WTC11 (cell line): ENCODE measurements around the gene NME4. TPM values are rescaled to one million over a fixed set of nuclear protein-coding genes. Genes with fewer than 3 reads are reported as not detected.

Experiments used
- ATAC-seq: fragments of 200-7000 bp; cut with Tn5 transposase; 2 replicates; pipeline ENCODE4 v1.10.0; 2021; ENCODE audit warnings: mild to moderate bottlenecking, moderate library complexity
- CTCF ChIA-PET: fragments of 300-600 bp; sonication (Branson Sonifier 250); formaldehyde crosslinking; loops from one replicate; lab custom pipeline; 2021; ENCODE audit warnings: antibody characterized with exemption; lab: Charles Lee
- POLR2A ChIA-PET: fragments of 350-600 bp; sonication (Branson Sonifier 250); formaldehyde crosslinking; loops from one replicate; lab custom pipeline; 2021; ENCODE audit warnings: antibody characterized with exemption; lab: Charles Lee
- DNase-seq: peaks from one replicate; pipeline ENCODE4 v3.0.0; 2021; ENCODE audit warnings: low spot score
- H3K27ac Mint-ChIP-seq: 2 replicates; pipeline ENCODE4 v1.8.0; 2021; ENCODE audit warnings: mixed read lengths
- H3K27me3 Mint-ChIP-seq: 2 replicates; pipeline ENCODE4 v1.8.0; 2021; ENCODE audit warnings: low read depth, mild to moderate bottlenecking, moderate library complexity, mixed read lengths
- H3K36me3 Mint-ChIP-seq: 2 replicates; pipeline ENCODE4 v1.8.0; 2021; ENCODE audit warnings: mixed read lengths
- H3K4me1 Mint-ChIP-seq: 2 replicates; pipeline ENCODE4 v1.8.0; 2022; ENCODE audit warnings: mixed read lengths
- H3K4me3 Mint-ChIP-seq: 2 replicates; pipeline ENCODE4 v1.8.0; 2021; ENCODE audit warnings: mild to moderate bottlenecking, moderate library complexity, mixed read lengths
- H3K9me3 Mint-ChIP-seq: 2 replicates; pipeline ENCODE4 v1.8.0; 2021; ENCODE audit warnings: mixed read lengths
- AFF4 ChIP-seq: sonication (generic); formaldehyde crosslinking; IDR thresholded peaks from 2 replicates; pipeline ENCODE4 v1.8.1; 2023; ENCODE audit warnings: mild to moderate bottlenecking, missing genetic modification reagents, borderline replicate concordance
- AR ChIP-seq: fragments of 250-450 bp; sonication (Bioruptor Pico); IDR thresholded peaks from 2 replicates; pipeline ENCODE4 v1.9.0; 2021; ENCODE audit warnings: mild to moderate bottlenecking
- CBFB ChIP-seq: sonication (generic); formaldehyde crosslinking; IDR thresholded peaks from 2 replicates; pipeline ENCODE4 v1.8.1; 2022; ENCODE audit warnings: mild to moderate bottlenecking, low read depth, missing genetic modification reagents
- CTCF ChIP-seq: fragments of 200-600 bp; IDR thresholded peaks from 2 replicates; pipeline ENCODE4 v1.8.0; 2022; ENCODE audit warnings: antibody characterized with exemption
- ETV6 ChIP-seq: sonication (generic); formaldehyde crosslinking; IDR thresholded peaks from 2 replicates; pipeline ENCODE4 v1.8.1; 2022; ENCODE audit warnings: mild to moderate bottlenecking, missing genetic modification reagents
- FOXP1 ChIP-seq: sonication (generic); formaldehyde crosslinking; IDR thresholded peaks from 2 replicates; pipeline ENCODE4 v1.8.0; 2022; ENCODE audit warnings: missing genetic modification reagents, mild to moderate bottlenecking, moderate library complexity, borderline replicate concordance
- SP1 ChIP-seq: sonication (generic); formaldehyde crosslinking; conservative IDR thresholded peaks from 2 replicates; pipeline ENCODE4 v1.8.1; 2022; ENCODE audit warnings: missing genetic modification reagents
- ZBTB43 ChIP-seq: sonication (generic); formaldehyde crosslinking; IDR thresholded peaks from 2 replicates; pipeline ENCODE4 v1.8.1; 2023; ENCODE audit warnings: mild to moderate bottlenecking, missing genetic modification reagents
- ZNF121 ChIP-seq: sonication (generic); formaldehyde crosslinking; IDR thresholded peaks from 2 replicates; pipeline ENCODE4 v1.8.0; 2023; ENCODE audit warnings: missing genetic modification reagents
- ZNF138 ChIP-seq: sonication (generic); formaldehyde crosslinking; conservative IDR thresholded peaks from 2 replicates; pipeline ENCODE4 v1.8.1; 2022; ENCODE audit warnings: mild to moderate bottlenecking, moderate library complexity, missing genetic modification reagents
- ZNF281 ChIP-seq: sonication (generic); formaldehyde crosslinking; IDR thresholded peaks from 2 replicates; pipeline ENCODE4 v1.8.0; 2023; ENCODE audit warnings: mild to moderate bottlenecking, missing genetic modification reagents
- ZNF532 ChIP-seq: fragments of 250-450 bp; sonication (Bioruptor Pico); IDR thresholded peaks from 2 replicates; pipeline ENCODE4 v1.9.0; 2021; ENCODE audit warnings: mild to moderate bottlenecking, borderline replicate concordance
- total RNA-seq: library from RNA; stranded (reverse); gene quantifications from 3 replicates; pipeline ENCODE4 v1.2.3, GENCODE V29; 2021

The NME4 gene
- total RNA-seq, 1 experiment from 2014 or later = 467 TPM

- Mint-ChIP-seq H3K4me3 (peak within 1 kb of the TSS; percentile 76), H3K4me1 (peaks cover 6% of the 10 kb centered on the region), H3K9me3 (no peaks in the 10 kb centered on the region), H3K27ac (no peak within 1 kb of the TSS), H3K27me3 (no peaks in the 10 kb centered on the region; the same call in 1 of the 2 replicates), H3K36me3 (peaks cover 6% of the 10 kb centered on the region; the same call in 1 of the 2 replicates)
- CTCF ChIA-PET = interaction anchor here (0.5 to 2.8 kb wide), 67 partner anchors 9 to 617 kb away, joined by 3 to 42 read pairs (median 5); partner anchors contain the start of genes ARHGDIG, FAM234A, HBM and LUC7L
- ATAC-seq (peak; percentile 90), DNase-seq (peak; percentile 100)
- POLR2A ChIA-PET = interaction anchor here (1.0 to 1.2 kb wide), 3 partner anchors 15 to 300 kb away, joined by 3 to 5 read pairs (median 4); partner anchors contain the start of genes POLR3K and SNRNP25
- TF ChIP-seq CTCF (peak; percentile 52), AR (CRISPR knock-in tag) (no peak), ZNF532 (no peak), SP1 (CRISPR knock-in tag) (peak; percentile 69), ZNF138 (CRISPR knock-in tag) (no peak), ZNF281 (CRISPR knock-in tag) (no peak; the same call in 1 of the 2 replicates), CBFB (CRISPR knock-in tag) (no peak)
Observed at GRCh38 chr16:352547-353403, 44.2 kb upstream of the NME4 start, which contains the start of gene AXIN1. Gene AXIN1, minus strand, starts transcription at chr16:352723. Its CDS starts 5,698 bp downstream, at chr16:347025.

GRCh38 chr16:353404-354290 lies 43.4 kb upstream of the NME4 start:
- Mint-ChIP-seq H3K27ac (no peak overlapping the region), H3K9me3 (no peaks in the 10 kb centered on the region), H3K4me1 (peaks cover 6% of the 10 kb centered on the region), H3K4me3 (peak overlapping the region; percentile 55), H3K36me3 (peaks cover 6% of the 10 kb centered on the region; the same call in 1 of the 2 replicates), H3K27me3 (no peaks in the 10 kb centered on the region; the same call in 1 of the 2 replicates)
- ChIA-PET CTCF (interaction anchor here (0.6 to 2.8 kb wide), 66 partner anchors 9 to 616 kb away, joined by 3 to 42 read pairs (median 5); partner anchors contain the start of genes ARHGDIG, FAM234A, HBM and LUC7L), POLR2A (interaction anchor here (1.0 to 1.2 kb wide), 3 partner anchors 16 to 300 kb away, joined by 3 to 5 read pairs (median 4); partner anchors contain the start of genes POLR3K and SNRNP25)
- peak; percentile 4 for ATAC-seq
- no peak for DNase-seq
- no peak for TF ChIP-seq ZBTB43 (CRISPR knock-in tag)
- TF ChIP-seq ETV6 (CRISPR knock-in tag) = no peak
- TF ChIP-seq FOXP1 = no peak
- TF ChIP-seq ZNF121 (CRISPR knock-in tag) = no peak
- no peak for TF ChIP-seq AFF4
